Thyroid gland (tissue), 4 donors: Measurements from ENCODE around the gene HYCC1. TPM values are rescaled to one million over a fixed set of nuclear protein-coding genes. Genes with fewer than 3 reads are reported as not detected.

Experiments
- DNase-seq, 2 donors: peaks; one replicate each; pipeline ENCODE4 v3.0.0-alpha.2; 2019
- H3K27ac ChIP-seq, 3 donors: fragments of 200-600 bp; sonication (generic); 1 replicate in 2 of 3; 2 replicates in 1 of 3; pipeline ENCODE4 v1.5.1; 2016 to 2019; ENCODE audit warnings: mild to moderate bottlenecking in 1 of 3, moderate library complexity in 1 of 3
- H3K27me3 ChIP-seq: fragments of 200-600 bp; sonication (generic); one replicate; pipeline ENCODE4 v1.5.1; 2019
- H3K36me3 ChIP-seq, 2 donors: fragments of 200-600 bp; sonication (generic); one replicate each; pipeline ENCODE4 v1.5.1; 2016 to 2019
- H3K4me1 ChIP-seq, 2 donors: fragments of 200-600 bp; sonication (generic); one replicate each; pipeline ENCODE4 v1.5.1; 2017 to 2019
- H3K4me3 ChIP-seq, 3 donors: fragments of 200-600 bp; sonication (generic); replicated peaks in 1 of 3; 1 replicate in 2 of 3; 2 replicates in 1 of 3; pipeline ENCODE4 v1.5.1; 2016; ENCODE audit warnings: mild to moderate bottlenecking in 1 of 3
- H3K9me3 ChIP-seq: fragments of 200-600 bp; sonication (generic); one replicate; pipeline ENCODE4 v1.5.1; 2017
- POLR2A ChIP-seq, 2 donors: fragments of 450-650 bp; IDR thresholded peaks; one replicate each; pipeline ENCODE4 v1.6.1; 2017; ENCODE audit warnings: antibody characterized with exemption in 2 of 2, mild to moderate bottlenecking in 2 of 2, moderate library complexity in 1 of 2
- WGBS, 2 donors: methylation state at CpG; one replicate each; pipeline ENCODE4 v1.1.5; 2017; 5-methylcytosine and 5-hydroxymethylcytosine counted together
- intact Hi-C: fragments of 100-400 bp; cut with DNase I; formaldehyde crosslinking; loops from one replicate; pipeline ENCODE4 v1.15.1; 2023
- total RNA-seq, 4 donors: library from RNA; depleted of rRNA; stranded (reverse); fragments of >200 nt; gene quantifications; one replicate each; pipeline ENCODE4 v1.2.3, GENCODE V29; 2016
- TF ChIP-seq, protein P1 (sequence below), 6 experiments: fragments of 200-600 bp in 3 of 6; fragments of 450-650 bp in 3 of 6; sonication (generic) in 3 of 6; IDR thresholded peaks; one replicate each; pipeline ENCODE4 v1.5.1; 2016 to 2019; ENCODE audit warnings: antibody characterized with exemption in 6 of 6, mild to moderate bottlenecking in 2 of 6, inconsistent platforms in 1 of 6, moderate library complexity in 1 of 6

The HYCC1 gene
- total RNA-seq, 4 donors from 2014 or later, result 18.5 to 38.7 (median 23.4) TPM

DNA sequence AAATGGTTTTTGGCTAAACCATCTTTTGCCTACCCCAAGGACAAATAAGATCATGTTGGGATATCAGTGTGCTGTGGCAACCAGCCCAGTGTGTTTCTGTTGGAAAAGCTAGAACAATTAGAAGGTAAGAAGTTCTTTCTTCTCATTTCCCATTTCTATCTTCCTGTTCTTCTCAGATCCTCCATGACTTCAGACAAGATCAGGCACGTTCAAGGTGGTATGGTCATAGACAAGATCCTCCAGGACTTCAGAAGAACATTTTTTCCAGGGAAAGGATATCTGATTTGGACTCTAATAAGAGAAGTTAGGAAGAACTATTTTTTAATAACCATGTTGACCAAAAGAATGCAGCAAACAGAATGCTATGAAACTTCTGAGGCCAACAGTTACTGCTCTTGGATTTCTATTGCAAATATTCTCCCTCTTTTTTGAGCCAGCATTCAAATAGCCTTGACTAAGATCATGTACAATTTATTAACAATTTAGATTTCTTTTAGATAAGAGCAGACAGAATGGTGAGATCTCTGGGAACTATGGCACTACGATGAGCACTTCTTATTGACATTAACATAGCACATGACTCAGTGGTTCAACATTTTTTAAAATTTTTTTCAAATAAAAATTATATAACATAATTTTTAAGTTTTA, 15.9 kb downstream of the HYCC1 start:
- Histone ChIP-seq H3K27ac (no peak overlapping the region), H3K4me3 (no peak overlapping the region), H3K9me3 (no peaks in the 10 kb centered on the region), H3K27me3 (no peaks in the 10 kb centered on the region), H3K36me3 (no peaks in the 10 kb centered on the region), H3K4me1 (no peaks in the 10 kb centered on the region)
- DNase-seq, result no peak
- WGBS, 2 donors, result 84 to 87% methylated on average over 2 of the region's 2 CpGs
- intact Hi-C loops, result no loop called here
- no peak for TF ChIP-seq POLR2A (IDR thresholded peaks at IDR 0.05)
- TF ChIP-seq, protein P1, sequence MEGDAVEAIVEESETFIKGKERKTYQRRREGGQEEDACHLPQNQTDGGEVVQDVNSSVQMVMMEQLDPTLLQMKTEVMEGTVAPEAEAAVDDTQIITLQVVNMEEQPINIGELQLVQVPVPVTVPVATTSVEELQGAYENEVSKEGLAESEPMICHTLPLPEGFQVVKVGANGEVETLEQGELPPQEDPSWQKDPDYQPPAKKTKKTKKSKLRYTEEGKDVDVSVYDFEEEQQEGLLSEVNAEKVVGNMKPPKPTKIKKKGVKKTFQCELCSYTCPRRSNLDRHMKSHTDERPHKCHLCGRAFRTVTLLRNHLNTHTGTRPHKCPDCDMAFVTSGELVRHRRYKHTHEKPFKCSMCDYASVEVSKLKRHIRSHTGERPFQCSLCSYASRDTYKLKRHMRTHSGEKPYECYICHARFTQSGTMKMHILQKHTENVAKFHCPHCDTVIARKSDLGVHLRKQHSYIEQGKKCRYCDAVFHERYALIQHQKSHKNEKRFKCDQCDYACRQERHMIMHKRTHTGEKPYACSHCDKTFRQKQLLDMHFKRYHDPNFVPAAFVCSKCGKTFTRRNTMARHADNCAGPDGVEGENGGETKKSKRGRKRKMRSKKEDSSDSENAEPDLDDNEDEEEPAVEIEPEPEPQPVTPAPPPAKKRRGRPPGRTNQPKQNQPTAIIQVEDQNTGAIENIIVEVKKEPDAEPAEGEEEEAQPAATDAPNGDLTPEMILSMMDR (IDR thresholded peaks at IDR 0.05), result no peak

DNA sequence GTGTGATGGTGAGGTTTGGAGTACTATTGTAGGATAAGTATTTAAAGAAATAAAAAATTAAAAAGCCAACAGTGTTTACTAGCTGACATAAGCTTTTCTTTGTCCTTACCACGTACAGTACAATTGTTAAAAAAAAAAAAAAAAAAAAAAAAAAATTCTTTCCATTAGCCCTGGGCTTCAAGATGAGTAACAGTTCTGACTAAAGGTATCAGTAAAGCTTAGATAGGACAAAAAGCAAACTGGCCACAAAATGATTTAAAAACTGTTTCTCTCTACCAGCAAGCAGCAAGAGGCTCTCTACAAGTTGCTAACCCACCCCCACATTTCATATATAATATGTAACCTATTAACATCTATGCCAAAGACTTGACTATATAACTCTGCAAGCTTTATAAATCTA, 17.5 kb downstream of the HYCC1 start:
- TF ChIP-seq, protein P1 (IDR thresholded peaks at IDR 0.05), result no peak
- no peak for TF ChIP-seq POLR2A (IDR thresholded peaks at IDR 0.05)
- Histone ChIP-seq H3K27ac (no peak overlapping the region), H3K4me3 (no peak overlapping the region), H3K27me3 (no peaks in the 10 kb centered on the region), H3K4me1 (no peaks in the 10 kb centered on the region), H3K9me3 (no peaks in the 10 kb centered on the region), H3K36me3 (no peaks in the 10 kb centered on the region)
- no peak for DNase-seq
- WGBS, 2 donors, result 55 to 68% methylated on average over 1 of the region's 1 CpG
- intact Hi-C loops, result no loop called here

DNA sequence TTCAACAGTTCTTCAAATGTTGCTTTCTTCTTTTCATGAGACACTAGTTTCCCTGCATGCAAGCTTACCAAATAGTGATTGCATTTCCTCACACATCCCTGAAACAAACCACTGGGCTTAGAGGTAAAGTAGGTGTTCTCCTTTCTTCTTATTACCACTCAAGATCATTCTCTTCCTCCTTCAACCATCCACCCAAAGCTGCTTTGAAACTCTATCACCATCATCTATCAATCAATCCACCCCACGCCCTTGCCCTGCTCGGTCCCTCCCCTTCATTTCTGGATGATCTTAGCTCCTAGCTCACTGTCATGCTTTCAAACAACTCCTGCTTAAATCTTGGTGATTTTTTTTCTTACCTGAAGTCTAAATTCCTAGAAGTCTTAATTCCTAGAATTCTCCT, 18.9 kb downstream of the HYCC1 start:
- Histone ChIP-seq H3K27me3 (no peaks in the 10 kb centered on the region), H3K9me3 (no peaks in the 10 kb centered on the region), H3K4me1 (no peaks in the 10 kb centered on the region), H3K4me3 (no peak overlapping the region), H3K27ac (no peak overlapping the region), H3K36me3 (no peaks in the 10 kb centered on the region)
- TF ChIP-seq, protein P1 (IDR thresholded peaks at IDR 0.05), result no peak
- TF ChIP-seq POLR2A (IDR thresholded peaks at IDR 0.05), result no peak
- DNase-seq, result no peak
- 89 to 97% methylated on average over 2 of the region's 2 CpGs for WGBS, 2 donors
- intact Hi-C loops, result no loop called here

DNA sequence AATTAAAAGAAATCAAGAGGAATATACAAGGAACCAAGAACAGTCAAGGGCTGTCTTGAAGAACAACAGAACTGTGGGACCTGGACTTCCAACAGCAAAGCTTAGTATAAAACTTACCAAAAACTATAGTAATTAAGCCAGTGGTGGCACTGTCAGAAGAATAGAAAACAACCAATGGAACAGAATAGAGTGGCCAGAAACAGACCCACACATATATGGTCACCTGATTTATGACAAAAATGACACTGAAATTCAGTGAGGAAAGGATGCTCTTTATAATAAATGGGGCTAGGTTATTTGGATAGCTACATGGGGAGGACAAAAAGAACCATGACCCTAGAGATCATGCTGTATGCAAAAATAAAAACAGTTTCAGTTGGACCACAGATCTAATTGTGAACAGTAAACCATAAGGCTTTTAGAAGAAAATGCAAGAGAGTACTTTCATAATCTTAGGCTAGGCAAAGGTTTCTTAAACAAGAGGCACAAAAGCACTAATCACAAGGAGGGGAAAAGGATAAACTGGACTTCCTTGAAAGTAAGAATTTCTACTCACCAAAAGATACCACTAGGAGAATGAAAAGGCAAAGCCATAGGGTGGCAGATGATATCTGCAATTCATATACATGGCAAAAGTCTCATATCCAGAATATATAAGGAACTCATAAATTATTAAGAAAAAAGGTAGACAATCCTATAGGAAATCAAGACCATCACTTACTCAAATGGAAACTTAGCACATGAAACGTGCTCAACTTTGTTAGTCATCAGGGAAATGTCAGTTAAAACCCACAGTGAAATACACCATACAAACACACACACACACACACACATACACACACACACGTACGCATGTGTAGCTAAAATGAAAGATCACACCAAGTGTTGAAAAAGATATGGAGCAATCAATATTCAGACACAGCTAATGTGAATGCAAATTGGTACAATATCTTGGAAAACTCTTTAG, 20.8 kb downstream of the HYCC1 start:
- TF ChIP-seq POLR2A (IDR thresholded peaks at IDR 0.05), result no peak
- TF ChIP-seq, protein P1 (IDR thresholded peaks at IDR 0.05), result no peak
- H3K4me3 ChIP-seq, result no peak overlapping the region
- intact Hi-C loops, result no loop called here
- H3K27ac ChIP-seq, result no peak overlapping the region
- H3K4me1 ChIP-seq, result no peaks in the 10 kb centered on the region
- no peaks in the 10 kb centered on the region for H3K9me3 ChIP-seq
- no peaks in the 10 kb centered on the region for H3K36me3 ChIP-seq
- no peaks in the 10 kb centered on the region for H3K27me3 ChIP-seq
- WGBS, 2 donors, result 91% methylated on average over 3 of the region's 3 CpGs
- DNase-seq, result no peak

DNA sequence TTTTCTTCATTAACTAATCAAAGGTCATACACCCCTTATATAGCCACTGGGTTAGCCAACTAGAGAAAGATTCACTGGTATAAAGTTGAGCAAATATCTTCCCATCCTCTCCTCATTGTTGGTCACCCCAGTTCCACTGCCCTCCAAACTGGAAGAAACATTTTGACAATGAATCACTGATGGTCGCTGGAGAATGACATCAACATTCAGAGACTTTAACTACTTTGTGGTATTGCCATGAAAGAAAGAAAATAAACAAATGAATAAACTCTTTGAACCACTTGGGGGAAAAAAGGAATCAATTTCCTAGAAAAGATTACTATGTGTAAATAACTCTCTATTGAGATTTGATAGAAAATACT, 23.4 kb downstream of the HYCC1 start:
- TF ChIP-seq, protein P1 (IDR thresholded peaks at IDR 0.05), result no peak
- no peak for TF ChIP-seq POLR2A (IDR thresholded peaks at IDR 0.05)
- 80 to 85% methylated on average over 1 of the region's 1 CpG for WGBS, 2 donors
- H3K9me3 ChIP-seq, result no peaks in the 10 kb centered on the region

More for the DNA sequence above, 23.4 kb downstream of the HYCC1 start:
- Histone ChIP-seq H3K36me3 (no peaks in the 10 kb centered on the region), H3K4me1 (no peaks in the 10 kb centered on the region), H3K4me3 (no peak overlapping the region), H3K27ac (no peak overlapping the region), H3K27me3 (no peaks in the 10 kb centered on the region)
- no peak for DNase-seq
- intact Hi-C loops, result no loop called here
